SH-SY5Y (cell line): Measurements from ENCODE around the gene ATP1A4.

Experiments used
- GATA2 ChIP-seq: IDR thresholded peaks from 2 replicates; pipeline ENCODE4 v1.6.1; 2011; ENCODE audit warnings: mild to moderate bottlenecking, low read depth, low read length
- GATA3 ChIP-seq: IDR thresholded peaks from 2 replicates; pipeline ENCODE4 v1.6.1; 2011; ENCODE audit warnings: low read depth, mild to moderate bottlenecking, low read length, moderate library complexity

DNA sequence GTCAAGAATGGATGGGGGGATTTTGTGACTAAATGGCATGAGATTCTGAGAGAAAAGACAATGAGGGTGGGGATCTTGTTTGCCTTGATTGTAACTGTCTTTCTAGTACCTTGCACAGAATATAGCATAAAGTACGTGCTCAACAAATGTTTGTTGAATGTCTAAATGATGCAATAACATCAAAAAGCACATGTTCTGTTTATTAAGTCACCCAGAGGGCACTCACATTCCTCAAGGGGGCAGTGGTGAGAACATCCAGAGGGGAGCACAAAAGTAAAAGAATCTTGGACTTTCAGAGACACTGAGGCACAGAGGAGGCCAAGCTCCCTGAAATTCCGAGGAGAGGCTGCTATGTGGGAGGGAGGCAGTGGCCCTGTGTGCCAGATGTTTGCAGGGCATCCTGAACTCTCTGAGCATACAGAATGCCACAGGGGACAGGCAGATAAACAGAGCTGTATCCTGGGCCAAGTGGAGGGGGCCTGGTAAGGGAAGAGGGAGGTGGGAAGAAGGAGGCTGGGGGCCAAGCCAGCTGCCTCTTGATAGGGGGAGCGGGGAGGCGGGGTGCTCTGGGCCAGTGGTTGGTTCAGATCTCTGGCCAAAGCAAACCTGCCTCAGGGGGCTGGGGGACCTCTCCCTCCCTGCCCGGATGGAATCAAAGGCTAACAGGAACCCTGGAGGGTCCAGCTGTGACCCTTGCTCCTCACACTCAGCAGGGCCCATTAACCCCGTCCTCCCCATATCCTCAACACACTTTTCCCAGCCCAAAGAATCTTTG, 42.3 kb upstream of the ATP1A4 start:
- TF ChIP-seq GATA2: no peak
- TF ChIP-seq GATA3: no peak
